SK-N-SH (cell line): ENCODE data around the gene LIMS2. TPM values are rescaled to one million over a fixed set of nuclear protein-coding genes. Genes with fewer than 3 reads are reported as not detected.

Experiments used
- CTCF ChIA-PET: fragments of 300-600, 350-600 bp; formaldehyde crosslinking; extraction: SDS; loops from one replicate; lab custom pipeline; 2021; lab: Yijun Ruan, JAX
- POLR2A ChIA-PET: fragments of 350-600 bp; sonication (Branson Sonifier 250); formaldehyde crosslinking; extraction: SDS; loops from one replicate; lab custom pipeline; 2020; ENCODE audit warnings: antibody characterized with exemption, inconsistent platforms; lab: Yijun Ruan, JAX
- DNase-seq: peaks from one replicate; pipeline ENCODE4 v3.0.0; 2012
- H2AFZ ChIP-seq: fragments of 200-600 bp; sonication (generic); 2 replicates; pipeline ENCODE4 v1.8.1; 2016; ENCODE audit warnings: antibody characterized with exemption, mild to moderate bottlenecking, low read depth
- H3F3A ChIP-seq: fragments of 200-600 bp; sonication (generic); replicated peaks from 2 replicates; pipeline ENCODE3; 2016; ENCODE audit warnings: antibody characterized with exemption, mild to moderate bottlenecking; ENCODE audit not compliant: insufficient read depth
- H3K27ac ChIP-seq, 2 experiments: fragments of 200-500 bp in 1 of 2; fragments of 200-600 bp in 1 of 2; sonication (Bioruptor generic) in 1 of 2; sonication (generic), shearing (Covaris generic) in 1 of 2; 2 replicates each; pipeline versions ENCODE4 v1.5.1 to v1.6.1; 2014 to 2016; ENCODE audit warnings: low read depth in 2 of 2, inconsistent platforms in 1 of 2, low read length in 1 of 2, mild to moderate bottlenecking in 1 of 2, mixed read lengths in 1 of 2
- H3K27me3 ChIP-seq: fragments of 200-600 bp; sonication (generic), shearing (Covaris generic); 2 replicates; pipeline ENCODE4 v1.6.1; 2016; ENCODE audit warnings: mixed run types; ENCODE audit not compliant: insufficient read depth
- H3K36me3 ChIP-seq, 2 experiments: fragments of 200-500 bp in 1 of 2; fragments of 200-600 bp in 1 of 2; sonication (Bioruptor generic) in 1 of 2; sonication (generic) in 1 of 2; replicated peaks in 1 of 2; 2 replicates each; pipeline versions ENCODE3 to v1.5.1; 2014 to 2016; ENCODE audit warnings: low read length in 1 of 2, mild to moderate bottlenecking in 1 of 2; ENCODE audit not compliant: insufficient read depth in 2 of 2, control insufficient read depth in 1 of 2
- H3K4me1 ChIP-seq, 2 experiments: fragments of 200-500 bp in 1 of 2; fragments of 200-600 bp in 1 of 2; sonication (Bioruptor generic) in 1 of 2; sonication (generic), shearing (Covaris generic) in 1 of 2; 2 replicates each; pipeline versions ENCODE4 v1.5.1 to v1.6.1; 2014 to 2016; ENCODE audit warnings: low read depth in 1 of 2, low read length in 1 of 2, mixed run types in 1 of 2; ENCODE audit not compliant: insufficient read depth in 2 of 2, control insufficient read depth in 1 of 2
- H3K4me2 ChIP-seq: fragments of 200-600 bp; sonication (generic), shearing (Covaris generic); 2 replicates; pipeline ENCODE4 v1.6.1; 2017; ENCODE audit warnings: mixed run types
- H3K4me3 ChIP-seq, 2 experiments: fragments of 200-500 bp in 1 of 2; fragments of 200-600 bp in 1 of 2; sonication (Bioruptor generic) in 1 of 2; sonication (generic), shearing (Covaris generic) in 1 of 2; 2 replicates each; pipeline versions ENCODE4 v1.5.1 to v1.8.1; 2014 to 2016; ENCODE audit warnings: low read depth in 2 of 2, inconsistent platforms in 1 of 2, low read length in 1 of 2, mild to moderate bottlenecking in 1 of 2, mixed read lengths in 1 of 2, moderate library complexity in 1 of 2
- H3K79me2 ChIP-seq: fragments of 200-600 bp; sonication (generic); 2 replicates; pipeline ENCODE4 v1.8.1; 2017; ENCODE audit warnings: mild to moderate bottlenecking; ENCODE audit not compliant: insufficient read depth
- H3K9ac ChIP-seq: fragments of 200-600 bp; sonication (generic); 2 replicates; pipeline ENCODE4 v1.6.1; 2017; ENCODE audit warnings: mixed run types
- H3K9me2 ChIP-seq: fragments of 200-600 bp; sonication (generic); 2 replicates; pipeline ENCODE4 v1.6.1; 2017; ENCODE audit warnings: mixed run types
- H3K9me3 ChIP-seq: fragments of 200-600 bp; sonication (generic); 2 replicates; pipeline ENCODE4 v1.6.1; 2017; ENCODE audit warnings: mixed run types, mild to moderate bottlenecking, moderate library complexity
- H4K20me1 ChIP-seq: fragments of 200-600 bp; sonication (generic); 2 replicates; pipeline ENCODE4 v1.6.1; 2017; ENCODE audit warnings: mild to moderate bottlenecking, mixed run types; ENCODE audit not compliant: insufficient read depth
- FOXM1 ChIP-seq: IDR thresholded peaks from 2 replicates; pipeline ENCODE4 v1.4.0; 2012; ENCODE audit warnings: low read depth, mild to moderate bottlenecking
- GABPA ChIP-seq: IDR thresholded peaks from 2 replicates; pipeline ENCODE4 v1.4.0; 2012; ENCODE audit warnings: low read depth, mild to moderate bottlenecking
- JUND ChIP-seq: IDR thresholded peaks from 2 replicates; pipeline ENCODE4 v1.4.0; 2012
- NRF1 ChIP-seq: IDR thresholded peaks from 2 replicates; pipeline ENCODE4 v1.6.1; 2012; ENCODE audit warnings: low read depth, mild to moderate bottlenecking, low read length
- POLR2AphosphoS5 ChIP-seq: IDR thresholded peaks from 2 replicates; pipeline ENCODE4 v1.6.1; 2012; ENCODE audit warnings: low read depth, low read length
- RAD21 ChIP-seq: IDR thresholded peaks from 2 replicates; pipeline ENCODE4 v1.6.1; 2012; ENCODE audit warnings: mild to moderate bottlenecking, low read length
- RCOR1 ChIP-seq: fragments of 150-350 bp; IDR thresholded peaks from 2 replicates; pipeline ENCODE4 v1.6.1; 2017; ENCODE audit warnings: antibody characterized with exemption, low read length
- RXRA ChIP-seq: IDR thresholded peaks from 2 replicates; pipeline ENCODE4 v1.4.0; 2012; ENCODE audit warnings: low read depth, mild to moderate bottlenecking, borderline replicate concordance
- SIN3A ChIP-seq: IDR thresholded peaks from 2 replicates; pipeline ENCODE4 v1.6.1; 2012; ENCODE audit warnings: low read depth, mild to moderate bottlenecking, low read length, moderate library complexity, borderline replicate concordance
- SMC3 ChIP-seq: IDR thresholded peaks from 2 replicates; pipeline ENCODE4 v1.6.1; 2012; ENCODE audit warnings: low read depth, low read length, improper control_type of control experiment
- TCF12 ChIP-seq: IDR thresholded peaks from 2 replicates; pipeline ENCODE4 v1.4.0; 2012
- WGBS: methylation state at CpG from one replicate; pipeline ENCODE4 v1.1.6; 2017; ENCODE audit warnings: low lambda C conversion rate; 5-methylcytosine and 5-hydroxymethylcytosine counted together
- polyA plus RNA-seq, 3 experiments: library from polyadenylated mRNA; depleted of rRNA; stranded (reverse); fragments of >200 nt; gene quantifications; 2 replicates each; pipeline ENCODE4 v1.2.3, GENCODE V29; 2012
- TF ChIP-seq, protein P1 (sequence below): IDR thresholded peaks from 2 replicates; pipeline ENCODE4 v1.4.0; 2012; ENCODE audit warnings: low read depth
- TF ChIP-seq, protein P2 (sequence below): fragments of 150-350 bp; IDR thresholded peaks from 2 replicates; pipeline ENCODE4 v1.6.1; 2016; ENCODE audit warnings: mild to moderate bottlenecking, low read depth, low read length

LIMS2 gene
- polyA plus RNA-seq, 1 of the 3 experiments (the other 2 are of a cell fraction): 2.7 TPM

DNA sequence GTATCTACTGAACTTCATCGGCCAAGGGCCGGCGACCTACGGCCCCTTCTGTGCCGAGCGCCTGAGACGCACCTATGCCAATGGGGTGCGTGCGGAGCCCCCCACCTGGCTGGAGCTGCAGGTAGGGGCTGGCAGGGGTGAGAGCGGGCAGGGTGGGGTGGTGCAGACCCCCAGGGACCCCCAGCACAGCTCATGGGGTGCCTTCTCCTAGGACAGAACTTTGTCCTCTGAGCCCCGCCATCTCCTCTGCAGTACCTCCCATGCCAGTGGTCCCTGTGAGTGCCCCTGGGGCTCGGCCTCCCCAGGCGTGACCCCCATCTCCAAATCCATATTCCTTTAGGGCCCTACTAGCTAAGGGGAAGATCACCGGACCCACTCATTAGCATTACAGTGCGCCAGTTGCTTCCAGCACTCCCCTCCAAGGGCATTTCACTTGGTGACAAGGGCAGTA is 53.3 kb downstream of the LIMS2 start:
- ChIA-PET CTCF (interaction anchor here (0.7 to 1.1 kb wide), 2 partner anchors 28 to 31 kb away, joined by 3 to 4 read pairs; no protein-coding TSS in a partner anchor), POLR2A (no interaction called here)
- Histone ChIP-seq H3K9me2 (no peaks in the 10 kb centered on the region), H4K20me1 (no peaks in the 10 kb centered on the region), H3K36me3 (no peaks in the 10 kb centered on the region), H3F3A (no peaks in the 10 kb centered on the region), H3K4me1 (no peaks in the 10 kb centered on the region), H3K27ac (no peak overlapping the region), H3K4me2 (no peak overlapping the region), H3K4me3 (no peak overlapping the region), H3K9ac (no peak overlapping the region), H2AFZ (no peak overlapping the region), H3K79me2 (no peaks in the 10 kb centered on the region), H3K9me3 (no peaks in the 10 kb centered on the region), H3K27me3 (no peaks in the 10 kb centered on the region)
- no peak for TF ChIP-seq TCF12
- TF ChIP-seq RXRA: no peak
- TF ChIP-seq SMC3: no peak
- no peak for TF ChIP-seq SIN3A
- WGBS: 92% methylated on average over 13 of the region's 15 CpGs
- peak; percentile 14 for DNase-seq

DNA sequence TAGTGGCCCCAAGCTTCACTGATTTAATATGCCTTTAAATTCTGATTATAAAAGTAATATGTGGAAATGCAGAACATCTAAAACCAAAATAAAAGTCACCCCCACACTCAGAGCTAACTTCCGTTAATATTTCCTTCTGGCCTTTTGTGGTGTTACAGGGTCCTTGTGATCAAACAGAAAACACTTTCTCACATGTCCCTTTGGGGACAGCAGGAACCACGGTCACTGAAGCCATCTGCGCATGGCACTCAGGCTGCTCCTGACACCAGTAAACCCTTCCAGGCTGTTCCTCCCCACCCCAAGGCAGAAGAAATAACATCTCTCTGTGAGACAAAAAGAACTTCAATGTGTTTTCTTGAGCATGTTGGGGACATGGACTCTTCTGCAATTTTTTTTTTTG is 54.5 kb downstream of the LIMS2 start:
- peak; percentile 22 for DNase-seq
- H2AFZ ChIP-seq: no peak overlapping the region
- H3K79me2 ChIP-seq: no peaks in the 10 kb centered on the region
- H3K9ac ChIP-seq: no peak overlapping the region
- H3K4me1 ChIP-seq: no peaks in the 10 kb centered on the region
- TF ChIP-seq FOXM1: no peak
- no peak for TF ChIP-seq NRF1
- TF ChIP-seq SMC3: no peak
- TF ChIP-seq GABPA: no peak
- no peak for TF ChIP-seq TCF12
- no peak for TF ChIP-seq RXRA
- TF ChIP-seq, protein P1, sequence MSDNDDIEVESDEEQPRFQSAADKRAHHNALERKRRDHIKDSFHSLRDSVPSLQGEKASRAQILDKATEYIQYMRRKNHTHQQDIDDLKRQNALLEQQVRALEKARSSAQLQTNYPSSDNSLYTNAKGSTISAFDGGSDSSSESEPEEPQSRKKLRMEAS: no peak
- TF ChIP-seq RCOR1: no peak
- TF ChIP-seq JUND: no peak
- TF ChIP-seq, protein P2, sequence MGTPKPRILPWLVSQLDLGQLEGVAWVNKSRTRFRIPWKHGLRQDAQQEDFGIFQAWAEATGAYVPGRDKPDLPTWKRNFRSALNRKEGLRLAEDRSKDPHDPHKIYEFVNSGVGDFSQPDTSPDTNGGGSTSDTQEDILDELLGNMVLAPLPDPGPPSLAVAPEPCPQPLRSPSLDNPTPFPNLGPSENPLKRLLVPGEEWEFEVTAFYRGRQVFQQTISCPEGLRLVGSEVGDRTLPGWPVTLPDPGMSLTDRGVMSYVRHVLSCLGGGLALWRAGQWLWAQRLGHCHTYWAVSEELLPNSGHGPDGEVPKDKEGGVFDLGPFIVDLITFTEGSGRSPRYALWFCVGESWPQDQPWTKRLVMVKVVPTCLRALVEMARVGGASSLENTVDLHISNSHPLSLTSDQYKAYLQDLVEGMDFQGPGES: no peak
- no peak for TF ChIP-seq RAD21
- no peak for TF ChIP-seq POLR2AphosphoS5
- no peak overlapping the region for H3K4me3 ChIP-seq
- WGBS: 83% methylated on average over 3 of the region's 3 CpGs
- no peak overlapping the region for H3K27ac ChIP-seq
- H3K9me2 ChIP-seq: no peaks in the 10 kb centered on the region
- no peaks in the 10 kb centered on the region for H3K27me3 ChIP-seq
- ChIA-PET POLR2A (no interaction called here), CTCF (interaction anchor here (1.8 kb wide), 1 partner anchor 29 kb away, joined by 7 read pairs; no protein-coding TSS in a partner anchor)
- no peaks in the 10 kb centered on the region for H3K36me3 ChIP-seq
- no peaks in the 10 kb centered on the region for H3K9me3 ChIP-seq
- no peaks in the 10 kb centered on the region for H4K20me1 ChIP-seq
- no peaks in the 10 kb centered on the region for H3F3A ChIP-seq
- no peak overlapping the region for H3K4me2 ChIP-seq
